Tongue (tissue), 2 donors: Measurements from ENCODE around the gene CPEB4. TPM values are rescaled to one million over a fixed set of nuclear protein-coding genes. Genes with fewer than 3 reads are reported as not detected.

Source experiments
- DNase-seq: peaks from one replicate; pipeline ENCODE4 v3.0.0-alpha.2; 2015
- total RNA-seq: library from RNA; depleted of rRNA; stranded (reverse); fragments of >200 nt; gene quantifications from one replicate; pipeline ENCODE4 v1.2.3, GENCODE V29; 2014

The CPEB4 gene
- total RNA-seq, 1 donor from 2014 or later, result 90.0 TPM

GRCh38 chr5:173945160-173945559, 57.0 kb downstream of the CPEB4 start:
- no peak for DNase-seq

DNA sequence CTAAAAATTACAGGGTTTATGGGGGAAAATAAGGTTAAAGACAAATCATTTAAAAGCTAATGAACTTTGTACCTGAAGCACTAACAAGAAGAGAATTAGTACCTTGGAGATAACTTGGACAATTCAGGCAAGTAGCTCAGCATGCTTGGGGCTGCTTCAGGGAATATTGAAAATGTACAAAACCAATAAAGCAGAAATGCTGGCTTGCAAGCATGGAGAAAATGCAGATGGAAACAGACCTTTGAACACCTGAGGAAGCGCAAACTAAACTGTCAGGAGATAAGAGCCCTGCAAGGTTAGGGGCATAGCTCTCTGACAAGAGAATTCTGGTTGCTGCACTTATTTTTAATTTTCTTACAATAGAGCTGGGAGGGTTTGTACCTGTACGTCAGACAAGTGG, 58.2 kb downstream of the CPEB4 start:
- DNase-seq, result no peak

DNA sequence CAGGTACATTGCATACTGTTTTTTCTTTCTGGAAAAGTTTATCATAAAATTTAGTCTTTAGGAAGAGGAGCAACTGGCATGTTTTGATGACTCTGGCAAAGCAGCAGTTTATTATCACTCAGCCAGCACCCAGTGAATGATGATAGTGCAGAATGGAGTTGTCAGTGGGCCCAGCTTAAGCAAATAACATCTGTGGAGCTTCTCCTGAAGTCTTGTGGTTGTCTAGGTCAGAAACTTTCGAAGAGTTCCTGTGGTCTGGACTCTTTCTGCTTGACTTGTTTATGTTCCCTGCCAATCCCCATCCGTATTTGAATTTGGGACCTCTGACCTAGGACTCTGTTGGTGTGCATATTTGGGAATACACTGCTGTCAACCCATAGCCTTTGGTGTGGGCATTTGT, 62.7 kb downstream of the CPEB4 start:
- no peak for DNase-seq

- no peak for DNase-seq
Measured at GRCh38 chr5:173953528-173954090, 65.5 kb downstream of the CPEB4 start.

DNA sequence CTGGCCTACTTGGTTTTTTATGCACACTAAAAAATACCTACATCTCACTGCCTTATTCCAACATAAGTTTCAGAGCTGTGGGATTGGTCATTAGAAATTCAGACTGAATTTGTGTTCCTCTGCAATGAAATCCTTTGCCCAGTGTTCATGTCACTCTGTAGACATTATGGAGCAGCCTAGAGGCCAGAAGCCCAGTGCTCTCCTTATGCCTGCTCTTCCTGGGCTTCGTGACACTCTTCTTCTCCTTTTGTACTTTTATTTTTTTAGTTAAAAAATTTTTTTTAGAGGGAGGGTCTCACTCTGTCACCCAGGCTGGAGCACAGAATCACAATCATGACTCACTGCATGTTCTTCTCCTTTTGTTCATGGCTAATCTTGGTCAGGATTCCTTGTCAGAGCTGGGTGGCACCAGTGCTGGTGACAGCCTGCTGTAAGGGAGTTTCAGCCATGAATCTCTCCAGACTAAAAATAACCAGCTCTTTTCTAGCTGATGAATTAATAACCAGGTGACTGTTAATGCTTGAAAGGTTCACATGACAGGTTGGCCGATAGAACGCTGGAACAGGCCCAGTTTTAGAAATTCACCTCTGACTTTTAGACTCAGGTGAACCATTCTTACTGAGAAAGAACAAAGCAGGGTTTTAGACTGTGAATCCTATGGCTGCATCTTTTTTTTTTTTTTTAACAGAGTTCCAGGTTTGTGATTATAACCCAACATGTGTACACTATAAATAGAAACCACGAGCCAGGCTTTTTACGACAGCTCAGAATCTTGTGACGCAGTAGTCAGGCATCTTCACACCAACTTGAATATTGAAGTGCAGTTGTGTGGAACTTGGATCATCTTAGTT, 66.7 kb downstream of the CPEB4 start:
- peak; percentile 24 for DNase-seq

GRCh38 chr5:173960986-173961385, 72.8 kb downstream of the CPEB4 start:
- no peak for DNase-seq

DNA sequence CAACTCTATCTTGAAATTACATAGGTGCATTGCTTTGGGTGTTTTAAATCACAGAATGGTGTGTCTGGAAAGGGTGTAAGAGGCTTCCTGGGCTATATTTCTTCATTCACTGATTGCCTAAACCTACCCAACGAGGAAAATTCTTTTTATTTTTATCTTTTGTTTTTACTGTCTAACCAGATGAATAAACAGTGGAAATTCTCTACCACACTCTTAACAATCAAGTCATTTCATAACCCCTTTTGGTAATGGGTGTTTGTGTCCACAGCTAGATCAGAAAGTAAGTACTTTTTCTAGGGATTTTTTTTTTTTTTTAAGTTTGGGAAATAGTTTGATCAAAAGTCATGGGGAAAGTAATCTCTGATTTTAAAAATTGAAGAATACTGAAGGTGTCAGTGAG, 73.3 kb downstream of the CPEB4 start:
- DNase-seq, result no peak

GRCh38 chr5:173962436-173962972, 74.4 kb downstream of the CPEB4 start:
- DNase-seq, result no peak

DNA sequence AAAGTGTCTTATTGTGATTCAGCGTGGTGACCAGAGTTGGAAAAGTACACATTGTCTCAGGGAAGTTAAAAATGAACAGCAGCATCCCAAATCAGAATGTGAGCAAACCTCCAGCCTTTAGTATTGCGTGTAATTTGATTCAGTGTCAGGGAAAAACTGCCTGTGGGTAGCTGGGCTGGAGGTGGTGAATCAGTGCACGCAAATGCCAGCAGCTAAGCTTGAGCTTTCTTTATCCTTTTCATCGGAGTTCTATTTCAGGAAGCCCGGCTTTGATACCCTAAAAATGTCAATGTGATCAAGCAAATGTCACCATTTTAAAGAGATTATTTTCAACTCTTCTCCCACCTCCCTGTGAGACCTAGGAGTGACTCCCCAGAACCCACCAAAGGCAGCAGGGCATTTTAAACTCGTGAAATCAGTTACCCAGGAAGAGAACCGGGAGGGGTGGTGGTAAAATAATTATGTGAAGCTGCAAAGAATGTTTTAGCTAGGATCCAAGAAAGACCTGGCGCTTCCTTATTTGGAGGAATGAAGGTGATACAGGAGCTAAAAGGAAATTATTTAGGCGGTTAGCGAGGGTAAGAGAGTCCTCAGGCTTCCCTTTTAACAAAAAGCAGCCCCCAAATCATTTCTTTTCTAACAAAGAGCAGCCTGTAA, 75.2 kb downstream of the CPEB4 start:
- peak; percentile 32 for DNase-seq

- peak; percentile 45 for DNase-seq
Measured at GRCh38 chr5:173963867-173964441, 75.8 kb downstream of the CPEB4 start.

GRCh38 chr5:173964506-173964905, 76.4 kb downstream of the CPEB4 start:
- DNase-seq, result no peak

- DNase-seq, result peak; percentile 66
Measured at GRCh38 chr5:173967241-173967640, 79.1 kb downstream of the CPEB4 start.

GRCh38 chr5:173968154-173968797, 80.1 kb downstream of the CPEB4 start:
- DNase-seq, result no peak

- DNase-seq, result no peak
Measured at GRCh38 chr5:173969167-173970049, 81.3 kb downstream of the CPEB4 start.

DNA sequence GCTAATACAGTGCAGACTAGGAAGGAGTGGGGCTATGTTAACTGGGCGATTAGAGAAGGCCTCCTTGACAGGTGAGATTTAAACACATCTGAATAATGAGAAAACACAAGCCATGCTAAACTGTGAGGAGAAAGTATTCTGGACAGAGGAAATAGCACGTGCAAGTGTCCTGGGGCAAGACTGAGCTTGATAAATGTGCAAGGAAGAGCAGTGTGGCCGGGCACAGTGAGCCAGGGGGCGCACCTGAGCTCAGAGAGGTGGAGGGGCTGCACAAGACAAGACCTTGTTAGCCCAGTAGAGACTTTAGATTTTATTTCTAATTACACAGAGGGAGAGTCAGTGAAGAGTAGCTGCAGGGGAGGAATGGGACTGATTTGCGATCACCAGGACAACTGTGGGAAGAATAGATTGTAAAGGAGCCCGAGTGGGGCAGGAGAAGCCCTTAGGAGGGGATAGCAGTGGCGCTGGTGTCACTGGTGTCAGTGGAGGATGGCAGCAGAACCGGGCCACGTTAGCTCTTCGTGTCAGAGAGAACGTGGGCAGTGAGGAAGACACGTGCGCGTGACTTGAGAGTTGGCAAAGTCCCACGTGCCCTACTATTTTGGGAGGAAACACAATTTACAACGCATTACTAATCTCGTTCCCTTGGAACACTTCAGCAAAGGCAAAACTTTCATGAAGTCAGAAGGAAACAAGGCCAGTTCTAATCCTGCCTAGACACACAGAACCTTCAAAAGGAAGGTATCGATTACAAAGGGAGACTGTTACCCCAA, 82.9 kb downstream of the CPEB4 start:
- DNase-seq, result no peak

DNA sequence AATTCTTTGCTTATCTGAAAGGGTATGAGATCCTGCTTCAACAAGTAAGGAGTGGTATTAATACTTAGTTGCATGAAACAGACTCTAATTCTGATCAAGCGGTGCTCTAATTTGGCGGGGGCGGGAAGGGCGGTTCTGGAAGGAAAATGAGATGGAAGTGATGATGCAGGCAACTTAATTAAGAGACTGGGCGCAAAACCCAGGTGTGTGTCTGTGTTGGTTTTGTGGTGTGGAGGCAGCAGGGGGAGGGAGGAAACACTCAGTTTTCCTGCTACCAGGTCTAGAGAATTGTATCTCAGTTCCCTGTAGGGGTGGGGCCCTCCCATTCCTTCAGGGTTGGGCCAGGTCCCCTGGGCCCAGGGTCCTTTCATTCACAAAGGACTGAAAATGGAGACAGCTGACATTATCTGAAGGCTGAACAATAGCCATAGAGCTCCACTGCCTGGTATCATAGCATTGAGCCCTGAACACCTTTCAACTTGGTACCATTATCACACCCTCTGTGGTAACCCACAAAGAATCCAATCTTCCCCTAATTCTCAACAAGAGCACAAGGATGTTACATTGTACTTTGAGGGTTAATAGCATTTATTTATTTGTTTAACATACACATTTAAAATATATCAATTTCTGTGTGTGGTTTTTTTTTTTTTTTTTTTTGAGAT, 83.7 kb downstream of the CPEB4 start:
- no peak for DNase-seq

GRCh38 chr5:173972607-173972924, 84.4 kb downstream of the CPEB4 start:
- no peak for DNase-seq

DNA sequence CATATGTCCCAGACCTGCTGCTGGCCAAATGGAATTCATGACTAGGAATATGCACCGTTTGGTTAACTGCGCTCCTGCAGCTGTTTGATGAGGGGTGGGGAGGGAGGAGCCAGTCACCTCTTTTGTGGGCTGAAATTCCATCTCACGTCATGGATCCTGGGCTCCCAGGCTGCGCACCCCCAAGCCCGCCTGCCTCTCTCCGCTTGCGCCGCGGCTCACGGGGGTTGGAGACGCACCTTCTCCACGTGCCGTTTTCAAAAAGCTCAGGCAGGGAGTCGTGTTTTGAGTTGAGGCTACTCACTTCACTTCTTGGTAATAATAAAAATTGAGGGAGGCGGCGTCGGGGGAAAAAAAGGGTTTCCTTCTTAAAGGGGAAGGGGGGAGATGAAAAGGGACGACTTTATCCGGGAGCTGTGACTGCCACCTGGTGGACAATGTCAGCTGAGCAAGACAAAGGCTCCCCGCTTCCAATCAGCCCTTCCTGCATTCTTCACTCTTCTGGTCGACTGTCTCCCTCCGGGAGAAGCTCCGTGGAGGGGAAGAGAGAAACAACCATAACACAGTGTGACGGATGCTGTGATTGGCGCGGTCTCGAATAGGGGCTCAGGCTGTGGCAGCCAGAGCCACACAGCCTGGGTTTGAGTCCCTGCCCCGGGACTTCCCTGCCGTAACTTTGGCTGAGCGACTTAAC, 84.9 kb downstream of the CPEB4 start:
- DNase-seq, result peak; percentile 95

DNA sequence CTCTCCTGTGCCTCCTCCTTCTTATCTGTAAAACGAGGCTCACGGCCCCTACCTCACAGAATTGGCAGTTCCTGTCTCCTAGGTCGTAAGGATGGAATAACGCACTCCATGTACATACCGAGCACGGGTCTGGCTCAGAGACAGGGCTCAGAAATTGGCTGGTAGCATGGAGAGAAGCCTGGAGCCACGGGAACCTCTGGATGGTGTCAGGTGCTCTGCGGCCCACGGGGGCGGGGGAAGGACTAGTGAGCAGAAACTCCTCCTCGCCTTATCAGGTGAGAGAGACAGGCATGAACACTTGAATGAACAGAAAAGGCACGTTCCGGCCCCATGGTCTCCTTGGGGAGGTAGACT, 85.4 kb downstream of the CPEB4 start:
- no peak for DNase-seq
